ENCODE data around the gene DAD1. TPM values are rescaled to one million over a fixed set of nuclear protein-coding genes. Genes with fewer than 3 reads are reported as not detected.

Gene DAD1
- total RNA-seq, 1 experiment from 2014 or later, result 166 TPM

- peaks cover 20% of the 10 kb centered on the region for H3K4me1 Mint-ChIP-seq (ENCODE audit: insufficient read depth, unreplicated experiment)
- DNase-seq (ENCODE audit: unreplicated experiment), result no peak
- peak overlapping the region; percentile 63 for H3K27ac Mint-ChIP-seq (ENCODE audit: low read depth, unreplicated experiment)
- H3K36me3 Mint-ChIP-seq (ENCODE audit: insufficient read depth, unreplicated experiment), result peaks cover 33% of the 10 kb centered on the region
- no TSS peak for BruUV-seq (replicated peaks)
- CTCF ChIA-PET, result interaction anchor here (0.5 to 3.2 kb wide), 8 partner anchors 14 to 180 kb away, joined by 3 to 26 read pairs (median 4); partner anchors contain the start of genes ABHD4, OR6J1 and OXA1L
- H3K9me3 Mint-ChIP-seq (ENCODE audit: unreplicated experiment), result no peaks in the 10 kb centered on the region
- POLR2A ChIA-PET, result interaction anchor here (0.6 to 2.2 kb wide), 4 partner anchors 10 to 28 kb away, joined by 3 to 14 read pairs (median 4); partner anchors contain the start of gene ABHD4
- no peaks in the 10 kb centered on the region for H3K27me3 Mint-ChIP-seq (ENCODE audit: insufficient read depth, unreplicated experiment)
- no peak overlapping the region for H3K4me3 Mint-ChIP-seq (ENCODE audit: unreplicated experiment)
- intact Hi-C loops (cut with micrococcal nuclease), result loop anchor here (2.0 kb wide), 1 partner anchor 33 kb away; no protein-coding TSS in a partner anchor
- TF ChIP-seq CTCF (IDR thresholded peaks at IDR 0.05; ENCODE audit: unreplicated experiment), result no peak
These were observed 24.8 kb upstream of the DAD1 start for GRCh38 chr14:22613736-22614239.

GRCh38 chr14:22613106-22613695, 24.2 kb upstream of the DAD1 start:
- peaks cover 20% of the 10 kb centered on the region for H3K4me1 Mint-ChIP-seq (ENCODE audit: insufficient read depth, unreplicated experiment)
- H3K9me3 Mint-ChIP-seq (ENCODE audit: unreplicated experiment), result no peaks in the 10 kb centered on the region
- no TSS peak for BruUV-seq (replicated peaks)
- peak; percentile 6 for TF ChIP-seq CTCF (IDR thresholded peaks at IDR 0.05; ENCODE audit: unreplicated experiment)
- intact Hi-C loops (cut with micrococcal nuclease), result no loop called here
- no peak for DNase-seq (ENCODE audit: unreplicated experiment)
- no peak overlapping the region for H3K27ac Mint-ChIP-seq (ENCODE audit: low read depth, unreplicated experiment)
- ChIA-PET CTCF (interaction anchor here (0.5 to 3.2 kb wide), 8 partner anchors 14 to 180 kb away, joined by 3 to 26 read pairs (median 4); partner anchors contain the start of genes ABHD4 and OR6J1), POLR2A (interaction anchor here (0.6 to 2.2 kb wide), 5 partner anchors 13 to 396 kb away, joined by 3 to 14 read pairs (median 4); partner anchors contain the start of gene ABHD4)
- peak overlapping the region; percentile 34 for H3K4me3 Mint-ChIP-seq (ENCODE audit: unreplicated experiment)
- peaks cover 37% of the 10 kb centered on the region for H3K36me3 Mint-ChIP-seq (ENCODE audit: insufficient read depth, unreplicated experiment)
- no peaks in the 10 kb centered on the region for H3K27me3 Mint-ChIP-seq (ENCODE audit: insufficient read depth, unreplicated experiment)

GRCh38 chr14:22610931-22611330, 21.9 kb upstream of the DAD1 start:
- no peak overlapping the region for H3K4me3 Mint-ChIP-seq (ENCODE audit: unreplicated experiment)
- H3K27me3 Mint-ChIP-seq (ENCODE audit: insufficient read depth, unreplicated experiment), result no peaks in the 10 kb centered on the region
- DNase-seq (ENCODE audit: unreplicated experiment), result peak; percentile 57
- no peaks in the 10 kb centered on the region for H3K9me3 Mint-ChIP-seq (ENCODE audit: unreplicated experiment)
- peaks cover 20% of the 10 kb centered on the region for H3K4me1 Mint-ChIP-seq (ENCODE audit: insufficient read depth, unreplicated experiment)
- intact Hi-C loops (cut with micrococcal nuclease), result no loop called here
- POLR2A ChIA-PET, result interaction anchor here (0.6 to 0.9 kb wide), 2 partner anchors 12 kb away, joined by 3 read pairs; no protein-coding TSS in a partner anchor
- CTCF ChIA-PET, result interaction anchor here (0.7 to 3.2 kb wide), 3 partner anchors 11 to 1703 kb away, joined by 3 to 26 read pairs (median 3); partner anchors contain the start of gene ABHD4
- no peak overlapping the region for H3K27ac Mint-ChIP-seq (ENCODE audit: low read depth, unreplicated experiment)
- H3K36me3 Mint-ChIP-seq (ENCODE audit: insufficient read depth, unreplicated experiment), result peaks cover 44% of the 10 kb centered on the region
- TF ChIP-seq CTCF (IDR thresholded peaks at IDR 0.05; ENCODE audit: unreplicated experiment), result no peak
- no TSS peak for BruUV-seq (replicated peaks)

GRCh38 chr14:22607291-22607690, 18.3 kb upstream of the DAD1 start:
- DNase-seq (ENCODE audit: unreplicated experiment), result no peak
- Mint-ChIP-seq H3K9me3 (ENCODE audit: unreplicated experiment) (no peaks in the 10 kb centered on the region), H3K4me1 (ENCODE audit: insufficient read depth, unreplicated experiment) (no peaks in the 10 kb centered on the region), H3K27me3 (ENCODE audit: insufficient read depth, unreplicated experiment) (no peaks in the 10 kb centered on the region), H3K27ac (ENCODE audit: low read depth, unreplicated experiment) (no peak overlapping the region), H3K36me3 (ENCODE audit: insufficient read depth, unreplicated experiment) (peaks cover 63% of the 10 kb centered on the region), H3K4me3 (ENCODE audit: unreplicated experiment) (no peak overlapping the region)
- no TSS peak for BruUV-seq (replicated peaks)
- TF ChIP-seq CTCF (IDR thresholded peaks at IDR 0.05; ENCODE audit: unreplicated experiment), result no peak
- ChIA-PET POLR2A (interaction anchor here (0.6 to 1.7 kb wide), 2 partner anchors 18 to 196 kb away, joined by 4 to 6 read pairs; partner anchors contain the start of gene DAD1), CTCF (interaction anchor here (0.6 to 2.4 kb wide), 4 partner anchors 8 to 650 kb away, joined by 3 to 12 read pairs (median 4); no protein-coding TSS in a partner anchor)
- intact Hi-C loops (cut with micrococcal nuclease), result no loop called here

Measured in MCF 10A (cell line).